Endothelial cell of umbilical vein (primary cell): ENCODE data around the gene CELA3B.

ENCODE experiments used
- CTCF ChIP-seq, 2 donors: IDR thresholded peaks; 1 replicate in 1 of 2; 2 replicates in 1 of 2; pipeline ENCODE4 v1.5.1; 2011; ENCODE audit warnings: low read length in 2 of 2, mild to moderate bottlenecking in 2 of 2, moderate library complexity in 2 of 2, control low read depth in 1 of 2, inconsistent platforms in 1 of 2, low read depth in 1 of 2; ENCODE audit not compliant: insufficient read depth in 1 of 2; ENCODE audit errors: extremely low read depth in 1 of 2
- EZH2 ChIP-seq: IDR thresholded peaks from 2 replicates; pipeline ENCODE4 v1.6.1; 2012; ENCODE audit warnings: borderline replicate concordance, low read depth, mild to moderate bottlenecking, moderate library complexity, low read length, inconsistent platforms; ENCODE audit not compliant: severe bottlenecking
- FOS ChIP-seq: IDR thresholded peaks from 2 replicates; pipeline ENCODE4 v1.6.1; 2011; ENCODE audit warnings: mild to moderate bottlenecking, low read length, moderate library complexity, borderline replicate concordance; ENCODE audit not compliant: insufficient read depth
- GATA2 ChIP-seq: IDR thresholded peaks from 2 replicates; pipeline ENCODE4 v1.7.0; 2011; ENCODE audit warnings: low read depth, mild to moderate bottlenecking, moderate library complexity, mixed read lengths, low read length; ENCODE audit not compliant: insufficient read length, insufficient read depth
- POLR2A ChIP-seq: IDR thresholded peaks from 2 replicates; pipeline ENCODE4 v1.6.1; 2012; ENCODE audit warnings: low read depth, mild to moderate bottlenecking, control low read depth, low read length
- POLR2AphosphoS5 ChIP-seq: IDR thresholded peaks from 2 replicates; pipeline ENCODE4 v1.6.1; 2012; ENCODE audit warnings: low read depth, mild to moderate bottlenecking, control low read depth, low read length, moderate library complexity; ENCODE audit not compliant: insufficient read depth
- TF ChIP-seq, protein P1 (sequence below): IDR thresholded peaks from 2 replicates; pipeline ENCODE4 v1.6.1; 2011; ENCODE audit not compliant: insufficient read depth, insufficient read length

GRCh38 chr1:21944733-21945073 is 32.1 kb upstream of the CELA3B start:
- TF ChIP-seq POLR2A (no peak), EZH2 (no peak), CTCF (IDR thresholded peaks at IDR 0.05; ENCODE audit: extremely low read depth in 1 of 2, insufficient read depth in 1 of 2, low read depth in 1 of 2, low read length in 2 of 2) (no peak), FOS (no peak), POLR2AphosphoS5 (no peak), GATA2 (no peak)
- TF ChIP-seq, protein P1, sequence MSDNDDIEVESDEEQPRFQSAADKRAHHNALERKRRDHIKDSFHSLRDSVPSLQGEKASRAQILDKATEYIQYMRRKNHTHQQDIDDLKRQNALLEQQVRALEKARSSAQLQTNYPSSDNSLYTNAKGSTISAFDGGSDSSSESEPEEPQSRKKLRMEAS = no peak
